Astrocyte (in vitro differentiated cells and primary cell): ENCODE data around the gene CCDC178. TPM values are rescaled to one million over a fixed set of nuclear protein-coding genes. Genes with fewer than 3 reads are reported as not detected.

Source experiments
- DNase-seq: peaks from one replicate; pipeline ENCODE4 v3.0.0-alpha.2; 2010; ENCODE audit warnings: low read depth
- FAIRE-seq: peaks from 2 replicates; lab custom pipeline; 2011; peaks lifted over from hg19 to GRCh38; lab: Jason Lieb, UNC
- H2AFZ ChIP-seq: 2 replicates; pipeline ENCODE4 v1.6.0; 2012; ENCODE audit warnings: low read depth, low read length, inconsistent platforms
- H3K27ac ChIP-seq: 2 replicates; pipeline ENCODE4 v1.5.1; 2011; ENCODE audit warnings: low read depth, low read length, inconsistent platforms
- H3K27me3 ChIP-seq: 2 replicates; pipeline ENCODE4 v1.6.0; 2011; ENCODE audit warnings: low read length, inconsistent platforms; ENCODE audit not compliant: insufficient read depth
- H3K36me3 ChIP-seq: 2 replicates; pipeline ENCODE4 v1.5.1; 2011; ENCODE audit warnings: low read length, inconsistent platforms; ENCODE audit not compliant: insufficient read depth
- H3K4me1 ChIP-seq: 2 replicates; pipeline ENCODE4 v1.5.1; 2011; ENCODE audit warnings: low read length, inconsistent platforms; ENCODE audit not compliant: insufficient read depth
- H3K4me2 ChIP-seq: 2 replicates; pipeline ENCODE4 v1.6.0; 2012; ENCODE audit warnings: low read length, inconsistent platforms
- H3K4me3 ChIP-seq: 2 replicates; pipeline ENCODE4 v1.5.1; 2011; ENCODE audit warnings: low read depth, mild to moderate bottlenecking, low read length, inconsistent platforms; ENCODE audit not compliant: insufficient read depth
- H3K79me2 ChIP-seq: 2 replicates; pipeline ENCODE4 v1.6.0; 2012; ENCODE audit warnings: mild to moderate bottlenecking, low read length, inconsistent platforms; ENCODE audit not compliant: insufficient read depth
- H3K9ac ChIP-seq: 2 replicates; pipeline ENCODE4 v1.6.0; 2012; ENCODE audit warnings: mild to moderate bottlenecking, low read length, inconsistent platforms
- H3K9me3 ChIP-seq: 2 replicates; pipeline ENCODE4 v1.5.1; 2012; ENCODE audit warnings: low read depth, mild to moderate bottlenecking, low read length, inconsistent platforms; ENCODE audit not compliant: insufficient read depth
- H4K20me1 ChIP-seq: 2 replicates; pipeline ENCODE4 v1.6.0; 2012; ENCODE audit warnings: low read length, inconsistent platforms; ENCODE audit not compliant: insufficient read depth
- H3K27ac Mint-ChIP-seq: one replicate; pipeline ENCODE4 v1.8.0; 2021; ENCODE audit warnings: mild to moderate bottlenecking, mixed read lengths; ENCODE audit not compliant: unreplicated experiment
- H3K27me3 Mint-ChIP-seq: one replicate; pipeline ENCODE4 v1.8.0; 2021; ENCODE audit warnings: low read depth, mixed read lengths; ENCODE audit not compliant: unreplicated experiment
- H3K36me3 Mint-ChIP-seq: one replicate; pipeline ENCODE4 v1.8.0; 2021; ENCODE audit warnings: low read depth, mixed read lengths; ENCODE audit not compliant: unreplicated experiment
- H3K4me1 Mint-ChIP-seq: one replicate; pipeline ENCODE4 v1.8.0; 2021; ENCODE audit warnings: low read depth, mixed read lengths; ENCODE audit not compliant: unreplicated experiment
- H3K4me3 Mint-ChIP-seq: one replicate; pipeline ENCODE4 v1.8.0; 2021; ENCODE audit warnings: mild to moderate bottlenecking, moderate library complexity, mixed read lengths; ENCODE audit not compliant: unreplicated experiment
- H3K9me3 Mint-ChIP-seq: one replicate; pipeline ENCODE4 v1.8.0; 2021; ENCODE audit warnings: mild to moderate bottlenecking, mixed read lengths; ENCODE audit not compliant: unreplicated experiment
- EZH2 ChIP-seq: IDR thresholded peaks from 2 replicates; pipeline ENCODE4 v1.6.1; 2012; ENCODE audit warnings: mild to moderate bottlenecking, low read length, inconsistent platforms; ENCODE audit not compliant: insufficient read depth
- total RNA-seq: library from RNA; stranded (reverse); gene quantifications from 2 replicates; pipeline ENCODE4 v1.2.1, GENCODE V29; 2021
- TF ChIP-seq, protein P1 (sequence below): IDR thresholded peaks from 2 replicates; pipeline ENCODE4 v1.5.1; 2011; ENCODE audit warnings: low read depth, mild to moderate bottlenecking, inconsistent platforms, low read length, moderate library complexity; ENCODE audit not compliant: insufficient read depth

CCDC178 gene
- total RNA-seq, 1 donor from 2014 or later = 0.30 TPM

DNA sequence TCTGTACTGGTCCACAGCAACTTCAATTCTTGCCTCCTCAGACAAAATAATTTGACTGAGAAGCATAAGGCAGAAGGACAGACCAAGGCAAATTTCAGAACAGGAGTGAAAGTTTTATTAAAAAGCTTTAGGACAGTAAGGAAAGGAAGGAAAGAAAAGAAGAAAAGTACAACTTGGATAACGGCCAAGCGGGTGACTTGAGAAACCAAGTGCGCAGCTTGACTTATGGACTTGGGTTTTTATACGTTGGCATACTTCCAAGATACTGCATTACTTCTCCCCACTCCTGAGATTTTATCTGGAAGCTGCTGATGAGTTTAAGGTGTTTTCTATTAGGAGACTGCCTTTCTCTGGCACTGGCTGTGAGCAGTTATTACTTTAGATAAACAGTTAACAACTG is 64.7 kb downstream of the CCDC178 start:
- no peaks in the 10 kb centered on the region for H3K36me3 Mint-ChIP-seq
- no peak for FAIRE-seq

DNA sequence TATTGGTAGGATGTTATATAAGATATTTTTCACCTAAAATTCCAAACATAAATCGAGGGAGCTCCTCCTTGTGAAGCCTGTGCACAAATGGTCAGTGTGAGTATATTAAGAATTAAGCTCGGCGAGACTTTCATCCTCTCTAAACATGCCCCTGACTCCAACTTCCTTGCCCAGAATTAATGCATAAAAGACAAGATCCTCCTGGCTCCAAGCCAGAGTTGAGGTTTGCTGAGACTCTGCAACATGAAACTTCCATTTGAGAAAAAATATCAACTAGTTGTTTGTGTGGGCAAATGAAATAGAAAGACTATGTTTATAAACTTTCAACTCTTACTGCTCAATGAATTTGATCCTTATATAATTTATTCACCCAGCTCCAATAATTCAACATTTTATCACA is 68.1 kb downstream of the CCDC178 start:
- Histone ChIP-seq H3K9ac (no peak overlapping the region), H2AFZ (no peak overlapping the region), H4K20me1 (no peaks in the 10 kb centered on the region), H3K4me3 (no peak overlapping the region), H3K9me3 (no peaks in the 10 kb centered on the region), H3K4me2 (no peak overlapping the region), H3K4me1 (no peaks in the 10 kb centered on the region), H3K27me3 (no peaks in the 10 kb centered on the region), H3K27ac (no peak overlapping the region), H3K36me3 (no peaks in the 10 kb centered on the region), H3K79me2 (no peaks in the 10 kb centered on the region)
- peak; percentile 3 for DNase-seq
- Mint-ChIP-seq H3K27me3 (no peaks in the 10 kb centered on the region), H3K27ac (no peak overlapping the region), H3K9me3 (peaks cover 3% of the 10 kb centered on the region), H3K4me3 (no peak overlapping the region), H3K36me3 (no peaks in the 10 kb centered on the region), H3K4me1 (peaks cover 6% of the 10 kb centered on the region)
- TF ChIP-seq EZH2 = no peak
- TF ChIP-seq, protein P1, sequence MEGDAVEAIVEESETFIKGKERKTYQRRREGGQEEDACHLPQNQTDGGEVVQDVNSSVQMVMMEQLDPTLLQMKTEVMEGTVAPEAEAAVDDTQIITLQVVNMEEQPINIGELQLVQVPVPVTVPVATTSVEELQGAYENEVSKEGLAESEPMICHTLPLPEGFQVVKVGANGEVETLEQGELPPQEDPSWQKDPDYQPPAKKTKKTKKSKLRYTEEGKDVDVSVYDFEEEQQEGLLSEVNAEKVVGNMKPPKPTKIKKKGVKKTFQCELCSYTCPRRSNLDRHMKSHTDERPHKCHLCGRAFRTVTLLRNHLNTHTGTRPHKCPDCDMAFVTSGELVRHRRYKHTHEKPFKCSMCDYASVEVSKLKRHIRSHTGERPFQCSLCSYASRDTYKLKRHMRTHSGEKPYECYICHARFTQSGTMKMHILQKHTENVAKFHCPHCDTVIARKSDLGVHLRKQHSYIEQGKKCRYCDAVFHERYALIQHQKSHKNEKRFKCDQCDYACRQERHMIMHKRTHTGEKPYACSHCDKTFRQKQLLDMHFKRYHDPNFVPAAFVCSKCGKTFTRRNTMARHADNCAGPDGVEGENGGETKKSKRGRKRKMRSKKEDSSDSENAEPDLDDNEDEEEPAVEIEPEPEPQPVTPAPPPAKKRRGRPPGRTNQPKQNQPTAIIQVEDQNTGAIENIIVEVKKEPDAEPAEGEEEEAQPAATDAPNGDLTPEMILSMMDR = no peak
- no peak for FAIRE-seq

More for the DNA sequence above, 64.7 kb downstream of the CCDC178 start:
- Histone ChIP-seq H3K36me3 (no peaks in the 10 kb centered on the region), H3K79me2 (no peaks in the 10 kb centered on the region), H3K9me3 (peaks cover 6% of the 10 kb centered on the region), H4K20me1 (no peaks in the 10 kb centered on the region), H2AFZ (no peak overlapping the region), H3K4me3 (no peak overlapping the region), H3K4me2 (no peak overlapping the region), H3K4me1 (no peaks in the 10 kb centered on the region), H3K9ac (no peak overlapping the region), H3K27me3 (no peaks in the 10 kb centered on the region), H3K27ac (no peak overlapping the region)
- no peak overlapping the region for H3K4me3 Mint-ChIP-seq
- H3K4me1 Mint-ChIP-seq = peaks cover 6% of the 10 kb centered on the region
- TF ChIP-seq, protein P1 = no peak
- TF ChIP-seq EZH2 = no peak
- no peak for DNase-seq
- H3K27ac Mint-ChIP-seq = no peak overlapping the region
- no peaks in the 10 kb centered on the region for H3K27me3 Mint-ChIP-seq
- peaks cover 3% of the 10 kb centered on the region for H3K9me3 Mint-ChIP-seq

DNA sequence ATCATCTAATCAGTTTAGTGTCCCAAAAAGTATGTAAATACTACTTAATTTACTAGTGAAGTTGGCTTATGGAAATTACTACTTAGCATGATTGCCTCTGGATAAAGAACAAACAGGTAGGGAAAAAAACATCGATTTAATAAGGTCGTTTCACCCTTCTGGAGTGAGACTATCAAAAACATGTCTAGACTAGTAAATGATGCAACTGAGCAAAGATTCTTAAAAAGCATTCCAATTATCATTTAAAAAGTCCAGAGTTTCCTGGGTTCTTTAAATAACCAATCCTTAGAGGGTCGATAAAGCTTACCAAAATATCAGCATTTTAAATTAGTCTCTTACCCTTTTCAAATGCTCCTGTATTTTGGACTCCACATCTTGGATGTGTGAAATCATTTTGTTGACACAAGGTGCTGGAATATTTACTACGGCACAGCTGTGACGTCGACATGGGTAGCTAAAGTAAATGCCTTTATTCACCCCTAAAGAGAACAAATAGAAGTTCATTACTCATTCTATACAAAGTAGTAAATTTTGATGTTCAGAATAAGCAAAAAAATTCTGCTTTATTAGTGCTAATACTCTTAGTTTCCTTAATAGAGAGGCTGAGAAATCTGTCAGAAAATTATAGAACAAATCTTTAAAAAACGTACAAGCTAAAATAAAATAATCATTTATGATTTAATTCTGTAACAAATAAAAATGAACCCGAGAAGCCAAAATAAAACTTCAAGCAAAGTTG is 70.6 kb downstream of the CCDC178 start:
- Mint-ChIP-seq H3K4me1 (peaks cover 6% of the 10 kb centered on the region), H3K27me3 (no peaks in the 10 kb centered on the region), H3K36me3 (no peaks in the 10 kb centered on the region), H3K9me3 (peaks cover 1% of the 10 kb centered on the region), H3K4me3 (no peak overlapping the region), H3K27ac (no peak overlapping the region)
- Histone ChIP-seq H4K20me1 (no peaks in the 10 kb centered on the region), H3K9ac (no peak overlapping the region), H3K4me3 (no peak overlapping the region), H3K9me3 (no peaks in the 10 kb centered on the region), H3K36me3 (no peaks in the 10 kb centered on the region), H2AFZ (no peak overlapping the region), H3K27ac (no peak overlapping the region), H3K4me2 (no peak overlapping the region), H3K79me2 (no peaks in the 10 kb centered on the region), H3K4me1 (no peaks in the 10 kb centered on the region), H3K27me3 (no peaks in the 10 kb centered on the region)
- TF ChIP-seq, protein P1 = no peak
- TF ChIP-seq EZH2 = no peak
- FAIRE-seq (no peak), DNase-seq (no peak)
